Coronary artery (tissue), 2 donors: ENCODE measurements around the gene ZCCHC7.

Experiments used
- DNase-seq: peaks from one replicate; pipeline ENCODE4 v3.0.0-alpha.2; 2017; ENCODE audit warnings: low spot score
- H3K27ac ChIP-seq, 2 donors: fragments of 200-600 bp; sonication (generic); one replicate each; pipeline ENCODE4 v1.5.1; 2016 to 2019
- H3K4me3 ChIP-seq: fragments of 200-600 bp; sonication (generic); 2 replicates; pipeline ENCODE4 v1.5.1; 2016; ENCODE audit warnings: mild to moderate bottlenecking, moderate library complexity
- TF ChIP-seq, protein P1 (sequence below): fragments of 200-600 bp; sonication (generic); IDR thresholded peaks from one replicate; pipeline ENCODE4 v1.5.1; 2019; ENCODE audit warnings: antibody characterized with exemption

Gene ZCCHC7

GRCh38 chr9:37404590-37404989 is 284.2 kb downstream of the ZCCHC7 start:
- TF ChIP-seq, protein P1, sequence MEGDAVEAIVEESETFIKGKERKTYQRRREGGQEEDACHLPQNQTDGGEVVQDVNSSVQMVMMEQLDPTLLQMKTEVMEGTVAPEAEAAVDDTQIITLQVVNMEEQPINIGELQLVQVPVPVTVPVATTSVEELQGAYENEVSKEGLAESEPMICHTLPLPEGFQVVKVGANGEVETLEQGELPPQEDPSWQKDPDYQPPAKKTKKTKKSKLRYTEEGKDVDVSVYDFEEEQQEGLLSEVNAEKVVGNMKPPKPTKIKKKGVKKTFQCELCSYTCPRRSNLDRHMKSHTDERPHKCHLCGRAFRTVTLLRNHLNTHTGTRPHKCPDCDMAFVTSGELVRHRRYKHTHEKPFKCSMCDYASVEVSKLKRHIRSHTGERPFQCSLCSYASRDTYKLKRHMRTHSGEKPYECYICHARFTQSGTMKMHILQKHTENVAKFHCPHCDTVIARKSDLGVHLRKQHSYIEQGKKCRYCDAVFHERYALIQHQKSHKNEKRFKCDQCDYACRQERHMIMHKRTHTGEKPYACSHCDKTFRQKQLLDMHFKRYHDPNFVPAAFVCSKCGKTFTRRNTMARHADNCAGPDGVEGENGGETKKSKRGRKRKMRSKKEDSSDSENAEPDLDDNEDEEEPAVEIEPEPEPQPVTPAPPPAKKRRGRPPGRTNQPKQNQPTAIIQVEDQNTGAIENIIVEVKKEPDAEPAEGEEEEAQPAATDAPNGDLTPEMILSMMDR = no peak
- H3K27ac ChIP-seq = no peak overlapping the region
- DNase-seq = no peak

GRCh38 chr9:37405350-37405749 is 285.0 kb downstream of the ZCCHC7 start:
- peak overlapping the region; percentile 3 to 32 for H3K27ac ChIP-seq
- H3K4me3 ChIP-seq = no peak overlapping the region
- DNase-seq = no peak
- TF ChIP-seq, protein P1 = no peak

More at GRCh38 chr9:37404590-37404989, 284.2 kb downstream of the ZCCHC7 start:
- H3K4me3 ChIP-seq = no peak overlapping the region

DNA sequence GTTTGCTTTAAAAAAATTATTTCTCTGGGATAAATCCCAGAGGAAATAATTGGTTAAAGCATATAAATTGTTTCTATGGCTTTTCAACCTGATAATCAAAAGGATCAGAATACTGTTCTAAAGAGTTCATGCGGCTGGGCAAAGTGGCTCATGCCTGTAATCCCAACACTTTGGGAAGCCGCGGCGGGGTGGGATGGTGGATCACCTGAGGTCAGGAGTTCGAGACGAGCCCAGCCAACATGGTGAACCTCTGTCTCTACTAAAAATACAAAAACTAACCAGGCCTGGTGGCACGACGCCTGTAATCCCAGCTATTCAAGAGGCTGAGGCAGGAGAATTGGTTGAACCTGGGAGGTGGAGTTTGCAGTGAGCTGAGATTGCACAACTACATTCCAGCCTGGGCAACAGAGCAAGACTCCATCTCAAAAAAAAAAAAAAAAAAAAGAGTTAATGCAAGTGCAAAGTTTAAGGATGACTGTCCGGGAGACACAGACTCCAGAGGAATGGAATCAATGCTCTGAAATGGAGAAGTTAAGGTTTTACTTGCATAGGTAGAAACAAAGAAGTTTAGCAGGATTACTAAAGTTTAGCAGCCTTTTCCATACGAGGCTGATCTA is 285.5 kb downstream of the ZCCHC7 start:
- TF ChIP-seq, protein P1 = no peak
- DNase-seq = no peak
- Histone ChIP-seq H3K27ac (peak overlapping the region; percentile 3 to 32), H3K4me3 (no peak overlapping the region)

DNA sequence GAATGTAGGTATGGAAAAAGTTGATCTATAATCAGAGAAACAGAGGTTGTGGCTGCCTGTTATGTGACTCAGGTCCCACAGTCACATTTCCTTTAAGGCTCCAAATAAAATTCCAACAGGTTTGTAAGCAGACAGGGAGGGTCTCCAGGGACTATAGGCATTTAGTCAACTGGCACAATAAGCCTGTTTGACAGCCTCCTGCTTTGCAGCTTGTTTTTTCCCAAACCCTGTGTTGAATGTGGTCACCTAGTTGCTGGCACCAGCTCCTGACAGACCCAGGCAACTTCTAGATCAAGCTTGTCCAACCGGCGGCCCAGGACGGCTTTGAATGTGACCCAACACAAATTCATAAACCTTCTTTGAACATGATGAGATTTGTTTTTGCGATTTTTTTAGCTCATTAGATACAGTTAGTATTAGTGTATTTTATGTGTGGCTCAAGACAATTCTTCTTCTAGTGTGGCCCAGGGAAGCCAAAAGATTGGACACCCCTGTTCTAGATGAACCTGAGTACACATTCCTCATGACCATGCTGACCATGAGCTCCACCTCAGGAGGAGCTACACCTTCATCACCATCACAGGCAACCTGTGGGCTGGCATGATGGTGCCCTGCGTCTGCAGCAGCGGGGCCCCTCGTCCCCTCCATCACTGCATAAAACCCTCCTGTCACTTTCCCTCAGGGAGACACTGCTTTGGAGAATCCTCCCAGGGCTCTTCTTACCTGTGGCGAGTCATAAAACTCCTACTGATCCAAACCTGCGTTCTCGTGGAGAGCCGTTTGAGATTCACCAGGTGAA is 286.4 kb downstream of the ZCCHC7 start:
- no peak for DNase-seq
- TF ChIP-seq, protein P1 = no peak
- H3K4me3 ChIP-seq = no peak overlapping the region
- H3K27ac ChIP-seq = no peak overlapping the region

DNA sequence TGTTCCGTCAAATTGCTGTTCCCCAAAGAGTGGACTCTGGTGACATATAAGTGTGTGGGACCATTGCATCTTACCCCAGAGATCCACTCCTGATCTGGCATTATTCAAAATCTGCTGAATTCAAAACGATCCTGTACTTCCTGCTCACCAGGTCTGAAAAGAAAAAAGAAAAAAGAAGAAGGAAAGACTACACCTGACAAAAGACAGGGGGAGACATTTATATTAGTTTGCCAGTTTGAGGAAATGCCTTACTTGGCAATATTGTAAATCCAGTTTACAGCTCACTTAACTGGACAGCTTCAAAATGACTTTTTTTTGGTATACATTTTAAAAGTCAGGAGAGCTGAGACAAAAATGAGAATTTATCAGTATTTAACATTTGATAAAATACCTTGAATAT is 287.1 kb downstream of the ZCCHC7 start:
- DNase-seq = no peak
- Histone ChIP-seq H3K4me3 (no peak overlapping the region), H3K27ac (no peak overlapping the region)
- TF ChIP-seq, protein P1 = no peak
